Astrocyte (in vitro differentiated cells and primary cell): ENCODE measurements around the gene ZBTB24.

Source experiments
- CTCF ChIP-seq: IDR thresholded peaks from 2 replicates; pipeline ENCODE4 v1.5.1; 2011; ENCODE audit warnings: low read depth, mild to moderate bottlenecking, inconsistent platforms, low read length, moderate library complexity; ENCODE audit not compliant: insufficient read depth
- EZH2 ChIP-seq: IDR thresholded peaks from 2 replicates; pipeline ENCODE4 v1.6.1; 2012; ENCODE audit warnings: mild to moderate bottlenecking, low read length, inconsistent platforms; ENCODE audit not compliant: insufficient read depth

DNA sequence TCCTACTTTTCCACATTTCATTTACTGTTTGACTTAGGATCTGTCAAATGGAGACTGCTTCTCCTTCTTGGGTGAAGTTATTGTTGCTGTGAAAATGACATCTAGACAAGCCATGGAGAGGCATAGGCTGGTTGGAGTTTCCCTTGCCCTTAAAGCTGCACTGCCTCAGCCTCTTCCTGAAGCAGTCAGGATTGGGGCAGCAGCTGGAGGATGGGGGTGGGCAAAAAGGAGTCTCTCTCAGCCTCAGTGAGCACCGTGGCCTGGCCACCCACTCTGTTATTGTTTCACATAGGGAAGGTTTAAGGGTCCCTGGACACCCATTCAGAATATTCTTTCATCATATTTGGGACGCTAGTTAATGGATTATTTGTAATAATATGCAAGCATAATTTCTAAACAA lies 7.7 kb upstream of the ZBTB24 start:
- TF ChIP-seq CTCF (no peak), EZH2 (no peak)
